ENCODE data around the gene PTPRN2. TPM values are rescaled to one million over a fixed set of nuclear protein-coding genes. Genes with fewer than 3 reads are reported as not detected.

PTPRN2 gene
- total and polyA plus RNA-seq, 2 of the 13 experiments (the other 11 are each of a cell fraction or from before 2014, with no cell fraction given), result 2.5 to 24.2 TPM

- Histone ChIP-seq H3K9me3 (ENCODE audit: low read length) (no peaks in the 10 kb centered on the region), H3K4me2 (ENCODE audit: low read depth, low read length) (no peak overlapping the region), H4K20me1 (ENCODE audit: insufficient read depth, low read length) (no peaks in the 10 kb centered on the region; the same call in 1 of the 2 replicates), H3K36me3 (replicated peaks in 1 of 2; ENCODE audit: control insufficient read depth in 1 of 2, insufficient read depth in 2 of 2, low read length in 2 of 2) (no peaks in the 10 kb centered on the region), H3K4me3 (replicated peaks in 1 of 3; ENCODE audit: insufficient read depth in 1 of 3, low read depth in 2 of 3, low read length in 3 of 3) (no peak overlapping the region), H3K4me1 (ENCODE audit: insufficient read depth, low read length) (no peaks in the 10 kb centered on the region), H3K27ac (ENCODE audit: extremely low read length, insufficient read depth, low read length) (no peak overlapping the region), H3K9ac (ENCODE audit: insufficient read depth, low read depth, low read length) (no peak overlapping the region), H3K27me3 (ENCODE audit: control insufficient read depth in 1 of 2, insufficient read depth in 2 of 2, low read length in 2 of 2) (no peaks in the 10 kb centered on the region), H3K79me2 (ENCODE audit: insufficient read depth, low read length) (no peaks in the 10 kb centered on the region), H2AFZ (ENCODE audit: low read length) (no peak overlapping the region)
- intact Hi-C loops (cut with micrococcal nuclease; ENCODE audit: unreplicated experiment), result no loop called here
- in situ Hi-C loops (cut with HindIII; ENCODE audit: extremely low pct_ligation_motif_present, low pct_unique_long_range_greater_than_20kb), result no loop called here
- no TSS peak for BruUV-seq (replicated peaks)
- no peak for FAIRE-seq
- ChIA-PET CTCF (ENCODE audit: low intra/inter-chr PET ratio, low total read pairs) (no interaction called here), POLR2A (no interaction called here)
- TF ChIP-seq FOSL1 (CRISPR knock-in tag; IDR thresholded peaks at IDR 0.05; ENCODE audit: borderline replicate concordance), result no peak
- no peak for TF ChIP-seq FOXO1 (CRISPR knock-in tag; IDR thresholded peaks at IDR 0.05)
- no peak for TF ChIP-seq HNF1A (IDR thresholded peaks at IDR 0.05; ENCODE audit: low read depth)
- no peak for TF ChIP-seq HNF1A (CRISPR knock-in tag; IDR thresholded peaks at IDR 0.05; ENCODE audit: borderline replicate concordance)
- no peak for ATAC-seq
- no peak for DNase-seq (ENCODE audit: low spot score)
- 79% methylated on average over 26 of the region's 53 CpGs for WGBS (ENCODE audit: low lambda C conversion rate)
These were observed 307.8 kb downstream of the PTPRN2 start for GRCh38 chr7:158279539-158280447.
